Loucy (cell line): Measurements from ENCODE around the gene IGF2.

Experiments used
- H2AFZ ChIP-seq: fragments of 200-600 bp; sonication (generic); 2 replicates; pipeline ENCODE4 v1.6.0; 2016; ENCODE audit warnings: antibody characterized with exemption, mild to moderate bottlenecking, low read length, moderate library complexity
- H3F3A ChIP-seq: fragments of 200-600 bp; 2 replicates; pipeline ENCODE4 v1.6.0; 2016; ENCODE audit warnings: antibody characterized with exemption, low read depth, mild to moderate bottlenecking
- H3K27me3 ChIP-seq: fragments of 200-600 bp; sonication (generic); 2 replicates; pipeline ENCODE4 v1.6.1; 2014; ENCODE audit warnings: low read length, mild to moderate bottlenecking; ENCODE audit not compliant: insufficient read depth, poor library complexity, severe bottlenecking
- H3K36me3 ChIP-seq: fragments of 200-600 bp; sonication (generic); 2 replicates; pipeline ENCODE4 v1.6.1; 2016; ENCODE audit warnings: low read length; ENCODE audit not compliant: insufficient read depth
- H3K4me1 ChIP-seq: fragments of 200-600 bp; sonication (generic); 2 replicates; pipeline ENCODE4 v1.5.1; 2014; ENCODE audit warnings: low read length, mild to moderate bottlenecking; ENCODE audit not compliant: insufficient read depth, poor library complexity, severe bottlenecking
- H3K4me2 ChIP-seq: fragments of 200-600 bp; sonication (generic); 2 replicates; pipeline ENCODE4 v1.6.0; 2014; ENCODE audit warnings: antibody characterized with exemption, low read length, low read depth, mild to moderate bottlenecking; ENCODE audit not compliant: poor library complexity, severe bottlenecking
- H3K4me3 ChIP-seq: fragments of 200-600 bp; sonication (generic); 2 replicates; pipeline ENCODE4 v1.5.1; 2014; ENCODE audit warnings: low read length, mild to moderate bottlenecking, mixed read lengths; ENCODE audit not compliant: poor library complexity, severe bottlenecking
- H3K79me2 ChIP-seq: fragments of 200-600 bp; sonication (generic); 2 replicates; pipeline ENCODE4 v1.6.1; 2014; ENCODE audit warnings: low read length; ENCODE audit not compliant: insufficient read depth
- H3K9ac ChIP-seq: fragments of 200-600 bp; sonication (generic); 2 replicates; pipeline ENCODE4 v1.6.0; 2014; ENCODE audit warnings: mild to moderate bottlenecking, low read depth, low read length, moderate library complexity; ENCODE audit not compliant: poor library complexity, severe bottlenecking
- H3K9me2 ChIP-seq: fragments of 200-600 bp; sonication (generic); replicated peaks from 2 replicates; pipeline ENCODE4 v1.6.1; 2016; ENCODE audit warnings: low read depth, low read length, mixed read lengths
- H3K9me3 ChIP-seq: fragments of 200-600 bp; sonication (generic); 2 replicates; pipeline ENCODE4 v1.6.1; 2014; ENCODE audit warnings: mild to moderate bottlenecking, antibody characterized with exemption, low read length, low read depth; ENCODE audit not compliant: insufficient read depth
- H4K20me1 ChIP-seq: fragments of 200-600 bp; sonication (generic); 2 replicates; pipeline ENCODE4 v1.6.0; 2014; ENCODE audit warnings: antibody characterized with exemption, low read length, mild to moderate bottlenecking; ENCODE audit not compliant: insufficient read depth, poor library complexity, severe bottlenecking
- CTCF ChIP-seq: fragments of 200-600 bp; sonication (generic); conservative IDR thresholded peaks from 2 replicates; pipeline ENCODE4 v1.5.1; 2014; ENCODE audit warnings: mild to moderate bottlenecking, antibody characterized with exemption, low read length
- EZH2phosphoT487 ChIP-seq: fragments of 200-600 bp; IDR thresholded peaks from 2 replicates; pipeline ENCODE4 v1.6.1; 2018; ENCODE audit warnings: antibody characterized with exemption, mild to moderate bottlenecking, moderate library complexity, borderline replicate concordance

Gene IGF2

GRCh38 chr11:2107941-2108630, 31.1 kb downstream of the IGF2 start:
- no peaks in the 10 kb centered on the region for H3K4me1 ChIP-seq
- H3K9me2 ChIP-seq: no peaks in the 10 kb centered on the region
- H4K20me1 ChIP-seq: no peaks in the 10 kb centered on the region

GRCh38 chr11:2107521-2107920, 31.7 kb downstream of the IGF2 start:
- no peaks in the 10 kb centered on the region for H3K9me2 ChIP-seq
- no peak overlapping the region for H2AFZ ChIP-seq
- TF ChIP-seq CTCF (no peak), EZH2phosphoT487 (no peak)
- no peak overlapping the region for H3K4me2 ChIP-seq
- no peaks in the 10 kb centered on the region for H3K36me3 ChIP-seq
- H3K9me3 ChIP-seq: no peaks in the 10 kb centered on the region
- no peaks in the 10 kb centered on the region for H4K20me1 ChIP-seq
- H3K9ac ChIP-seq: no peak overlapping the region
- H3K4me3 ChIP-seq: no peak overlapping the region
- H3K4me1 ChIP-seq: no peaks in the 10 kb centered on the region
- H3K79me2 ChIP-seq: no peaks in the 10 kb centered on the region
- H3F3A ChIP-seq: no peaks in the 10 kb centered on the region
- no peaks in the 10 kb centered on the region for H3K27me3 ChIP-seq

More at GRCh38 chr11:2107941-2108630, 31.1 kb downstream of the IGF2 start:
- H3K79me2 ChIP-seq: no peaks in the 10 kb centered on the region
- H3K9ac ChIP-seq: no peak overlapping the region
- TF ChIP-seq CTCF (no peak), EZH2phosphoT487 (no peak)
- no peak overlapping the region for H2AFZ ChIP-seq
- no peaks in the 10 kb centered on the region for H3K27me3 ChIP-seq
- no peaks in the 10 kb centered on the region for H3K9me3 ChIP-seq
- H3K4me2 ChIP-seq: no peak overlapping the region
- H3F3A ChIP-seq: no peaks in the 10 kb centered on the region
- H3K36me3 ChIP-seq: no peaks in the 10 kb centered on the region
- no peak overlapping the region for H3K4me3 ChIP-seq

GRCh38 chr11:2106583-2107209, 32.5 kb downstream of the IGF2 start:
- no peak for TF ChIP-seq CTCF
- H4K20me1 ChIP-seq: no peaks in the 10 kb centered on the region
- no peaks in the 10 kb centered on the region for H3K36me3 ChIP-seq
- H2AFZ ChIP-seq: no peak overlapping the region
- H3K79me2 ChIP-seq: no peaks in the 10 kb centered on the region
- H3F3A ChIP-seq: no peaks in the 10 kb centered on the region
- H3K4me1 ChIP-seq: no peaks in the 10 kb centered on the region
- H3K27me3 ChIP-seq: no peaks in the 10 kb centered on the region
- H3K4me2 ChIP-seq: no peak overlapping the region
- H3K9me2 ChIP-seq: no peaks in the 10 kb centered on the region
- H3K4me3 ChIP-seq: no peak overlapping the region
- no peak overlapping the region for H3K9ac ChIP-seq
- H3K9me3 ChIP-seq: no peaks in the 10 kb centered on the region
